ENCODE results near the gene MRGPRD. TPM values are rescaled to one million over a fixed set of nuclear protein-coding genes. Genes with fewer than 3 reads are reported as not detected.

MRGPRD gene
- total RNA-seq, 1 experiment from 2014 or later = not detected

- H3K27me3 Mint-ChIP-seq (ENCODE audit: unreplicated experiment) = peaks cover 34% of the 10 kb centered on the region
- no peaks in the 10 kb centered on the region for H3K36me3 Mint-ChIP-seq (ENCODE audit: insufficient read depth, unreplicated experiment)
Measured at GRCh38 chr11:68993546-68993945, 12.8 kb upstream of the MRGPRD start.

GRCh38 chr11:68992743-68993255 is 12.0 kb upstream of the MRGPRD start:
- BruUV-seq (replicated peaks) = no TSS peak
- no peak overlapping the region for H3K4me3 Mint-ChIP-seq (ENCODE audit: low read depth, unreplicated experiment)
- no peak overlapping the region for H3K27ac Mint-ChIP-seq (ENCODE audit: unreplicated experiment)
- intact Hi-C loops (cut with micrococcal nuclease; ENCODE audit: unreplicated experiment) = no loop called here
- CTCF ChIA-PET = no interaction called here
- H3K9me3 Mint-ChIP-seq (ENCODE audit: low read depth, unreplicated experiment) = no peaks in the 10 kb centered on the region
- no peak for TF ChIP-seq CTCF (IDR thresholded peaks at IDR 0.05; ENCODE audit: unreplicated experiment)
- H3K4me1 Mint-ChIP-seq (ENCODE audit: low read depth, unreplicated experiment) = no peaks in the 10 kb centered on the region
- DNase-seq = no peak
- peaks cover 32% of the 10 kb centered on the region for H3K27me3 Mint-ChIP-seq (ENCODE audit: unreplicated experiment)
- no peaks in the 10 kb centered on the region for H3K36me3 Mint-ChIP-seq (ENCODE audit: insufficient read depth, unreplicated experiment)

More at GRCh38 chr11:68993546-68993945, 12.8 kb upstream of the MRGPRD start:
- BruUV-seq (replicated peaks) = no TSS peak
- CTCF ChIA-PET = no interaction called here
- no peak for TF ChIP-seq CTCF (IDR thresholded peaks at IDR 0.05; ENCODE audit: unreplicated experiment)
- no peak overlapping the region for H3K27ac Mint-ChIP-seq (ENCODE audit: unreplicated experiment)
- no peaks in the 10 kb centered on the region for H3K4me1 Mint-ChIP-seq (ENCODE audit: low read depth, unreplicated experiment)
- H3K4me3 Mint-ChIP-seq (ENCODE audit: low read depth, unreplicated experiment) = no peak overlapping the region
- intact Hi-C loops (cut with micrococcal nuclease; ENCODE audit: unreplicated experiment) = no loop called here
- no peak for DNase-seq
- H3K9me3 Mint-ChIP-seq (ENCODE audit: low read depth, unreplicated experiment) = no peaks in the 10 kb centered on the region

- peaks cover 3% of the 10 kb centered on the region for H3K9me3 Mint-ChIP-seq (ENCODE audit: low read depth, unreplicated experiment)
- CTCF ChIA-PET = no interaction called here
- H3K36me3 Mint-ChIP-seq (ENCODE audit: insufficient read depth, unreplicated experiment) = no peaks in the 10 kb centered on the region
- no peak overlapping the region for H3K27ac Mint-ChIP-seq (ENCODE audit: unreplicated experiment)
- no peak overlapping the region for H3K4me3 Mint-ChIP-seq (ENCODE audit: low read depth, unreplicated experiment)
- peaks cover 32% of the 10 kb centered on the region for H3K27me3 Mint-ChIP-seq (ENCODE audit: unreplicated experiment)
- H3K4me1 Mint-ChIP-seq (ENCODE audit: low read depth, unreplicated experiment) = no peaks in the 10 kb centered on the region
- BruUV-seq (replicated peaks) = no TSS peak
- no peak for TF ChIP-seq CTCF (IDR thresholded peaks at IDR 0.05; ENCODE audit: unreplicated experiment)
- intact Hi-C loops (cut with micrococcal nuclease; ENCODE audit: unreplicated experiment) = no loop called here
- no peak for DNase-seq
Measured at GRCh38 chr11:68990995-68991780, 10.4 kb upstream of the MRGPRD start.

- H3K9me3 Mint-ChIP-seq (ENCODE audit: low read depth, unreplicated experiment) = peaks cover 3% of the 10 kb centered on the region
- peaks cover 32% of the 10 kb centered on the region for H3K27me3 Mint-ChIP-seq (ENCODE audit: unreplicated experiment)
- no peaks in the 10 kb centered on the region for H3K36me3 Mint-ChIP-seq (ENCODE audit: insufficient read depth, unreplicated experiment)
- no peak overlapping the region for H3K4me3 Mint-ChIP-seq (ENCODE audit: low read depth, unreplicated experiment)
- H3K27ac Mint-ChIP-seq (ENCODE audit: unreplicated experiment) = no peak overlapping the region
- intact Hi-C loops (cut with micrococcal nuclease; ENCODE audit: unreplicated experiment) = no loop called here
- no TSS peak for BruUV-seq (replicated peaks)
- H3K4me1 Mint-ChIP-seq (ENCODE audit: low read depth, unreplicated experiment) = no peaks in the 10 kb centered on the region
- no peak for DNase-seq
- TF ChIP-seq CTCF (IDR thresholded peaks at IDR 0.05; ENCODE audit: unreplicated experiment) = no peak
- CTCF ChIA-PET = interaction anchor here (0.6 kb wide), 2 partner anchors 135 to 653 kb away, joined by 3 to 4 read pairs; no protein-coding TSS in a partner anchor
Measured at GRCh38 chr11:68989936-68990606, 9.3 kb upstream of the MRGPRD start.

Data from Calu3 (cell line).